Hepatocyte (in vitro differentiated cells): ENCODE results near the gene SPATA2.

Experiments used
- CTCF ChIP-seq: fragments of 200-600 bp; sonication (generic); IDR thresholded peaks from 2 replicates; pipeline ENCODE4 v1.5.1; 2016; ENCODE audit warnings: antibody characterized with exemption, mild to moderate bottlenecking; ENCODE audit not compliant: poor library complexity
- EZH2 ChIP-seq: fragments of 200-600 bp; sonication (generic); IDR thresholded peaks from 2 replicates; pipeline ENCODE4 v1.6.1; 2016; ENCODE audit warnings: antibody characterized with exemption, mild to moderate bottlenecking, borderline replicate concordance

- no peak for TF ChIP-seq CTCF
- no peak for TF ChIP-seq EZH2
These were observed 27.0 kb upstream of the SPATA2 start for GRCh38 chr20:49942303-49942702.
